Transverse colon (tissue), 4 donors: ENCODE results near the gene BMX.

Source experiments
- POLR2A ChIP-seq: fragments of 450-650 bp; IDR thresholded peaks from one replicate; pipeline ENCODE4 v1.6.1; 2016; ENCODE audit warnings: antibody characterized with exemption, mild to moderate bottlenecking, moderate library complexity
- POLR2AphosphoS5 ChIP-seq, 3 donors: sonication (generic); formaldehyde crosslinking; IDR thresholded peaks; one replicate each; pipeline ENCODE4 v1.6.1; 2016; ENCODE audit warnings: antibody characterized with exemption in 3 of 3
- TF ChIP-seq, protein P1 (sequence below), 5 experiments: fragments of 200-600 bp in 3 of 5; fragments of 450-650 bp in 2 of 5; sonication (generic) in 3 of 5; IDR thresholded peaks; 1 replicate in 2 of 5; 2 replicates in 3 of 5; pipeline ENCODE4 v1.5.1; 2016 to 2017; ENCODE audit warnings: antibody characterized with exemption in 5 of 5, inconsistent platforms in 3 of 5, mild to moderate bottlenecking in 2 of 5, moderate library complexity in 1 of 5

DNA sequence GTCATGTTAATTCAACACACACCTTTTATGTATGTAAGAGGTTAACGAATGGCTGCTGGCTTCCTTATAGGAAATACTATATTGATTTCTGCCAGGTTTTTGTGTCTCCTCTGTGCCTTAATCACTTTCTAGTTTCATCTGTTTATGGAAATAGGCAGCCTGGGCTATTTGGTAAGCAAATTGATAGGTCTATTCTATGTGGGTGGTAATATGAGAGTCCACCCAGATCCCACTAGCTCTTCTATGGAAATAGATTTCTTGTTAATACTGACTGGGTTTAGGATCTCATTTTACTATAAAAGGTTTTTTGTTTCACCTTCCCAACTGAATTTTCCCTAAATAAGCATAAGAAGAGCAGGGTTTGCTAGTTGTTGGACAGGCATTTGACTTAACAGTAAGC, 4.1 kb downstream of the BMX start:
- TF ChIP-seq, protein P1, sequence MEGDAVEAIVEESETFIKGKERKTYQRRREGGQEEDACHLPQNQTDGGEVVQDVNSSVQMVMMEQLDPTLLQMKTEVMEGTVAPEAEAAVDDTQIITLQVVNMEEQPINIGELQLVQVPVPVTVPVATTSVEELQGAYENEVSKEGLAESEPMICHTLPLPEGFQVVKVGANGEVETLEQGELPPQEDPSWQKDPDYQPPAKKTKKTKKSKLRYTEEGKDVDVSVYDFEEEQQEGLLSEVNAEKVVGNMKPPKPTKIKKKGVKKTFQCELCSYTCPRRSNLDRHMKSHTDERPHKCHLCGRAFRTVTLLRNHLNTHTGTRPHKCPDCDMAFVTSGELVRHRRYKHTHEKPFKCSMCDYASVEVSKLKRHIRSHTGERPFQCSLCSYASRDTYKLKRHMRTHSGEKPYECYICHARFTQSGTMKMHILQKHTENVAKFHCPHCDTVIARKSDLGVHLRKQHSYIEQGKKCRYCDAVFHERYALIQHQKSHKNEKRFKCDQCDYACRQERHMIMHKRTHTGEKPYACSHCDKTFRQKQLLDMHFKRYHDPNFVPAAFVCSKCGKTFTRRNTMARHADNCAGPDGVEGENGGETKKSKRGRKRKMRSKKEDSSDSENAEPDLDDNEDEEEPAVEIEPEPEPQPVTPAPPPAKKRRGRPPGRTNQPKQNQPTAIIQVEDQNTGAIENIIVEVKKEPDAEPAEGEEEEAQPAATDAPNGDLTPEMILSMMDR (IDR thresholded peaks at IDR 0.05) = no peak
- no peak for TF ChIP-seq POLR2AphosphoS5 (IDR thresholded peaks at IDR 0.05)
- TF ChIP-seq POLR2A = no peak
